Epithelial cell of esophagus (primary cell): ENCODE results near the gene ENTPD6.
A peak's percentile ranks its signal among the peaks of the same experiment; 100 is the strongest.

ENCODE experiments used
- DNase-seq: peaks from one replicate; pipeline ENCODE4 v3.0.0; 2010; ENCODE audit warnings: low read depth
- H3K4me3 ChIP-seq: 2 replicates; pipeline ENCODE4 v1.5.1; 2011; ENCODE audit warnings: mild to moderate bottlenecking, low read length, control low read depth
- TF ChIP-seq, protein P1 (sequence below): IDR thresholded peaks from 2 replicates; pipeline ENCODE4 v1.5.1; 2011; ENCODE audit warnings: low read depth, mild to moderate bottlenecking, low read length, control low read depth, inconsistent platforms; ENCODE audit not compliant: insufficient read depth; ENCODE audit errors: missing control alignments

ENTPD6 gene

GRCh38 chr20:25195014-25195961, at the start of gene ENTPD6:
Gene ENTPD6 (plus strand): TSS chr20:25195712. CDS start chr20:25206537, 10,825 bp downstream.
- H3K4me3 ChIP-seq: peak within 1 kb of the TSS; percentile 85
- TF ChIP-seq, protein P1, sequence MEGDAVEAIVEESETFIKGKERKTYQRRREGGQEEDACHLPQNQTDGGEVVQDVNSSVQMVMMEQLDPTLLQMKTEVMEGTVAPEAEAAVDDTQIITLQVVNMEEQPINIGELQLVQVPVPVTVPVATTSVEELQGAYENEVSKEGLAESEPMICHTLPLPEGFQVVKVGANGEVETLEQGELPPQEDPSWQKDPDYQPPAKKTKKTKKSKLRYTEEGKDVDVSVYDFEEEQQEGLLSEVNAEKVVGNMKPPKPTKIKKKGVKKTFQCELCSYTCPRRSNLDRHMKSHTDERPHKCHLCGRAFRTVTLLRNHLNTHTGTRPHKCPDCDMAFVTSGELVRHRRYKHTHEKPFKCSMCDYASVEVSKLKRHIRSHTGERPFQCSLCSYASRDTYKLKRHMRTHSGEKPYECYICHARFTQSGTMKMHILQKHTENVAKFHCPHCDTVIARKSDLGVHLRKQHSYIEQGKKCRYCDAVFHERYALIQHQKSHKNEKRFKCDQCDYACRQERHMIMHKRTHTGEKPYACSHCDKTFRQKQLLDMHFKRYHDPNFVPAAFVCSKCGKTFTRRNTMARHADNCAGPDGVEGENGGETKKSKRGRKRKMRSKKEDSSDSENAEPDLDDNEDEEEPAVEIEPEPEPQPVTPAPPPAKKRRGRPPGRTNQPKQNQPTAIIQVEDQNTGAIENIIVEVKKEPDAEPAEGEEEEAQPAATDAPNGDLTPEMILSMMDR: no peak
- DNase-seq: peak; percentile 84

DNA sequence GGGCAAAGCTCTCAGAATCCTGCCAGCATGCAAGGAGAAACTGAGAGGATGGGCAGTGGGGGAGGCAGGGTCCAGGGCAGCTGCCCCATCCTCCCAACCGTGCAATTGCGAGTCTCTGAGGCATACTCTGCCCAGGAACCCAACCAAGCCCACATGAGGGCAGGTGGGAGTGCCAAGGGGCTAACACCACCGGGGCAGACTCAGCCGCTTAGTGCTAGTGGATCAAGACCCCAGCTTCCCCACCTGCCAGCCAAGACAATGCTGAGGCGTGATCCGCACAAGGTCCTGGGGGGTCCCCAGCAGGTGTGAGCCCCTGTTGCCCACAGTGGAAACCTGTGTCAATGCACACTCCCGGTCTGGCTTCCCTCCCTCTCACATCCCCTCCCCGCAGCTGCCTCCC, 48.5 kb upstream of the ENTPD6 start:
- H3K4me3 ChIP-seq: no peak overlapping the region
- TF ChIP-seq, protein P1: no peak
- DNase-seq: no peak

DNA sequence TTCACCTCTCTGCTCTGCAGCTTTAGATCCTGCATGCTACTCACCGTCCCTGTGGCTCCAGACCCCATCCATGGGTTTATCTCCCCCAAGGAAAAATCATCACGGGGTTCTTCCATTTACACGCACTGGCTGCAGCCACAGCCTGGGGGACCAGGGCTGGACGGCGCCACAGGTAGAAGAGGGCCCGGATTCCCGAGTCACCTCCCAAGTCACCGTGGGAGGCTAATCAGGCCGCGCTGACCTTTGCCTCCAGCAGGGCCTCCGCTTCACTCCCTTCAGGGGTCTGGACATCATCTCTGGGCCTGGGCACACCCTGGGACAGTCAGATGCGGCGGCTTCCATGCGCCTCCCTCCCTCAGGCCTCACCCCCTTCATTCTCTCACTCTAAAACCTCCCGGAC, 47.8 kb upstream of the ENTPD6 start:
- no peak for DNase-seq
- TF ChIP-seq, protein P1: no peak
- no peak overlapping the region for H3K4me3 ChIP-seq

DNA sequence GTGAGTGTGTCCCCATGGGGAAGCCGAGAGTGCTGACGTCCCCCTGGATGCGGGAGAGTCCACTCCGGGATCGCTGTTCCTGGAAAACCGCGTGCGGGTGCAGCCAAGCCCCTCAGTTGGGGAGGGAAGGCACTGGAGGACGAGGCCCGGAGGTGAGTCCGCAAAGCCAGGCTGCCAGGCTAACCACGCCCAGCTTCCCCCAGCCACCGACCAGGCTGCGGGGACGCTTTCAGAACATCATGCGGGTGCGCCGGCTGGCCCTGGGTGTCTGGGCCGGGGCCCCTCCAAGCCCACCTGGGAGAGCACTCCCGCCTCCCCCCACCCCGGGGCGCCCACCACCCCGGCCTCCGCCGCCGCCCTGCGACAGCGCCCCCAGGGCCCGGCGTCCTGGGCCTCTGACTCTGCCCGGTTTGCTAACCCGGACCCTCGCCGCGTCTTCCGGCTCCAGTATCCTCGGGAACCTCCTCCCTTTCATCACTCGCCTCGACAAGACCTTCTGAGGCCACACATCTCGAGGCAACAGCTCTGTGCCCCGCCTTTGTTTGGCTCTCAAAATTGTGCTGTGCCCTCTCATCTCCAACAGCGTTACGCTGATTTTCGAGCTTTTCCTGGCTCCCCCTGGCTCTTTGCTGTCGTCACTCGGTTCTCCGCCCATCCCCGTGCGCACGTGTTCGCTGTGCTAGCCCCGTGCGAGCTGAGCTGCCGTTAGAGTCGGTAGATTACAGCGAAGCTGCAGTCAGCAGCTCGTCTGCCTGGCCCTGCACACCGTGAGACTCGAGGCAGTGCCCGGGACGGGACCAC, 47.1 kb upstream of the ENTPD6 start:
- peak overlapping the region; percentile 15 for H3K4me3 ChIP-seq
- TF ChIP-seq, protein P1: no peak
- DNase-seq: peak; percentile 26

DNA sequence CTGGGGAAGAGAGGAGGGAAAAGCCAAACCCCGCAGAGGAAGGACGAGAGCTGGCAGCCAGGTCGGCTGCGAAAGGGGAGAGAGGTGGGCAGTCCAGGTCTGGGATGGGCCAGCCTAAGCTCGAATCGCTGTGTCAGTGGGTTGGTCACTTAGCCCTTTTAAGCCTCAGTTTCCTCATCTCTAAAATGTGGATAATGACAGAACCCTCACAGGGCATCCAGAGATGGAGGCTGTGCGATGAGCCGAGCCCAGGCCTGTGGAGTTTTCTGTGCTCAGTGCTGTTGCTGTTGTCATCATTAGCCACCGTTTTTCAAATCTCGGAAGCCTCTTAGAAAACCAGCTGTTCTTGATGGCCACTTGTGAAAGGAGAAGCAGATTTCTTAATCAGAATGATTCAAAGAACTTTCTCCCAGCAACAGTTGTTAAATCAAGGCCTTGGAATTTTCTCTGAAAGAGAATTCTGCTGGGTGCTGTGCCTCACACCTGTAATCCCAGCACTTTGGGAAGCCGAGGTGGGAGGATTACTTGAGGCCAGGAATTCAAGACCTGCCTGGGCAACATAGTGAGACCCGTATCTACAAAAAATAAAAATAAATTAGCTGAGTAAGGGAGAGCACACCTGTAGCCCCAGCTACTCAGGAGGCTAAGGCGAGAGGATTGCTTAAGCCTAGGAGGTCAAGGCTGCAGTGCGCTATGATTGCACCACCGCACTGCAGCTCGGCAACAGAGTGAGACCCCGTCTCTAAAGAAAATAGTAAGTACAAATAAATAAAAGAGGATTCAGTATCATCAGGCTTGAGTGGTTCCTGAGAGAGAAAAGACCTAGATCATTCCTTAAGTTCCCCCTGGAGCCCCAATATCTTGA, 46.3 kb upstream of the ENTPD6 start:
- no peak overlapping the region for H3K4me3 ChIP-seq
- TF ChIP-seq, protein P1: no peak
- no peak for DNase-seq

DNA sequence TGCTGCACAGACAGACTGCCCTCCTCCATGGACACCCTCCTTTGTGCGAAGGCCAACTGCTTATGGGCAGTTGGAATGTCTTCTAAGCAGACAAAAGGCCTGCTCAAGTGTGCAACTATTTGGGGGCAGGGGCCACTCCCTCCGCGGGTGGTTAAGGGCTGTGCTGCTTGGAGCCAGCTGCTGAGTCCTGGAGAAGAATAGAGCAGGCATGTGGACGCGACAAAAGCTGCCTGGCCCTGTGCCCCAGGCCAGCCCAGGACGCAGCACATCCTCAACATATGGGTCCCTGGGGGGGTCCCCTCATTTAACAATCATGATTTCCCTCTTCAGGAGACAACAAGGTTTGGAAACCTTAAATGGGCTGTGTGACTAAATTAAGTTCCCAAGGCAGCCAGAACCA, 45.5 kb upstream of the ENTPD6 start:
- DNase-seq: no peak
- TF ChIP-seq, protein P1: no peak
- H3K4me3 ChIP-seq: no peak overlapping the region
